H9 (cell line): ENCODE data around the gene ANKRD13D. TPM values are rescaled to one million over a fixed set of nuclear protein-coding genes. Genes with fewer than 3 reads are reported as not detected.
A peak's percentile ranks its signal among the peaks of the same experiment; 100 is the strongest.

Experiments used
- DNase-seq: peaks from one replicate; pipeline ENCODE4 v3.0.0-alpha.2; 2017
- H2AFZ ChIP-seq: one replicate; pipeline ENCODE4 v1.6.1; 2013; ENCODE audit warnings: mild to moderate bottlenecking, low read length, control low read depth, moderate library complexity
- H2AK5ac ChIP-seq: 2 replicates; pipeline ENCODE4 v1.6.1; 2013; ENCODE audit warnings: low read length, control low read depth, mixed read lengths; ENCODE audit not compliant: insufficient read length
- H2BK120ac ChIP-seq: one replicate; pipeline ENCODE4 v1.6.1; 2013; ENCODE audit warnings: low read depth, mild to moderate bottlenecking, low read length, control low read depth, inconsistent platforms; ENCODE audit not compliant: poor library complexity, severe bottlenecking
- H2BK12ac ChIP-seq: 2 replicates; pipeline ENCODE4 v1.6.1; 2013; ENCODE audit warnings: low read length, control low read depth, mixed read lengths, low read depth; ENCODE audit not compliant: insufficient read length
- H2BK15ac ChIP-seq: 2 replicates; pipeline ENCODE4 v1.6.1; 2013; ENCODE audit warnings: low read depth, low read length, control low read depth
- H2BK20ac ChIP-seq: one replicate; pipeline ENCODE4 v1.6.1; 2013; ENCODE audit warnings: low read depth, mild to moderate bottlenecking, low read length, control low read depth, inconsistent platforms; ENCODE audit not compliant: poor library complexity, severe bottlenecking
- H2BK5ac ChIP-seq: 2 replicates; pipeline ENCODE4 v1.6.1; 2013; ENCODE audit warnings: low read length, control low read depth, mixed read lengths; ENCODE audit not compliant: insufficient read length
- H3K14ac ChIP-seq: 2 replicates; pipeline ENCODE4 v1.6.1; 2013; ENCODE audit warnings: low read length, control low read depth; ENCODE audit not compliant: insufficient read depth
- H3K18ac ChIP-seq: 2 replicates; pipeline ENCODE4 v1.6.1; 2013; ENCODE audit warnings: low read depth, mild to moderate bottlenecking, mixed read lengths, low read length, control low read depth; ENCODE audit not compliant: insufficient read length
- H3K23ac ChIP-seq: 2 replicates; pipeline ENCODE4 v1.6.1; 2013; ENCODE audit warnings: low read length, control low read depth, mixed read lengths, low read depth; ENCODE audit not compliant: insufficient read length
- H3K23me2 ChIP-seq: 2 replicates; pipeline ENCODE4 v1.6.1; 2013; ENCODE audit warnings: low read depth, mild to moderate bottlenecking, mixed read lengths, low read length, control low read depth; ENCODE audit not compliant: insufficient read length, poor library complexity, severe bottlenecking
- H3K27ac ChIP-seq: 2 replicates; pipeline ENCODE4 v1.5.1; 2013; ENCODE audit warnings: low read length, control low read depth, mixed read lengths, low read depth; ENCODE audit not compliant: insufficient read length
- H3K27me3 ChIP-seq: 2 replicates; pipeline ENCODE4 v1.6.1; 2013; ENCODE audit warnings: low read length, control low read depth, inconsistent platforms; ENCODE audit not compliant: insufficient read depth
- H3K4ac ChIP-seq: 2 replicates; pipeline ENCODE4 v1.6.1; 2013; ENCODE audit warnings: low read depth, mild to moderate bottlenecking, control low read depth, inconsistent platforms, low read length, moderate library complexity
- H3K4me1 ChIP-seq: 2 replicates; pipeline ENCODE4 v1.6.1; 2013; ENCODE audit warnings: low read length, control low read depth, inconsistent platforms; ENCODE audit not compliant: insufficient read depth
- H3K4me2 ChIP-seq: 2 replicates; pipeline ENCODE4 v1.6.1; 2013; ENCODE audit warnings: low read length, control low read depth, mixed read lengths; ENCODE audit not compliant: insufficient read length, insufficient read depth
- H3K56ac ChIP-seq: 2 replicates; pipeline ENCODE4 v1.6.1; 2013; ENCODE audit warnings: low read depth, mild to moderate bottlenecking, mixed read lengths, low read length, control low read depth; ENCODE audit not compliant: insufficient read length
- H3K79me1 ChIP-seq: 2 replicates; pipeline ENCODE4 v1.6.1; 2013; ENCODE audit warnings: low read depth, mild to moderate bottlenecking, moderate library complexity, low read length, control low read depth, inconsistent platforms; ENCODE audit not compliant: insufficient read depth, poor library complexity, severe bottlenecking
- H3K79me2 ChIP-seq: 2 replicates; pipeline ENCODE4 v1.6.1; 2013; ENCODE audit warnings: low read length, control low read depth, inconsistent platforms; ENCODE audit not compliant: insufficient read depth
- H3K9ac ChIP-seq: 2 replicates; pipeline ENCODE4 v1.6.1; 2013; ENCODE audit warnings: low read length, control low read depth, mixed read lengths; ENCODE audit not compliant: insufficient read length; ENCODE audit errors: extremely low read depth
- H3K9me3 ChIP-seq: one replicate; pipeline ENCODE4 v1.6.1; 2013; ENCODE audit warnings: low read depth, low read length, inconsistent platforms; ENCODE audit not compliant: control insufficient read depth
- H3T11ph ChIP-seq: one replicate; pipeline ENCODE4 v1.6.1; 2013; ENCODE audit warnings: mild to moderate bottlenecking, low read length, control low read depth, inconsistent platforms
- H4K20me1 ChIP-seq: one replicate; pipeline ENCODE4 v1.6.1; 2013; ENCODE audit not compliant: control insufficient read depth, insufficient read length, insufficient read depth
- H4K5ac ChIP-seq: 2 replicates; pipeline ENCODE4 v1.6.1; 2013; ENCODE audit warnings: low read depth, mild to moderate bottlenecking, mixed read lengths, low read length, control low read depth; ENCODE audit not compliant: insufficient read length
- H4K8ac ChIP-seq: replicated peaks from 2 replicates; pipeline ENCODE4 v1.6.1; 2013; ENCODE audit warnings: low read length, control low read depth, mixed read lengths, low read depth; ENCODE audit not compliant: insufficient read length
- H4K91ac ChIP-seq: 2 replicates; pipeline ENCODE4 v1.6.1; 2013; ENCODE audit warnings: low read depth, mild to moderate bottlenecking, moderate library complexity, mixed read lengths, low read length, control low read depth; ENCODE audit not compliant: insufficient read length
- H3K27ac Mint-ChIP-seq, 3 experiments: 2 replicates in 2 of 3; 3 replicates in 1 of 3; pipeline ENCODE4 v1.8.0; 2020 to 2021; ENCODE audit warnings: mixed read lengths in 3 of 3, mild to moderate bottlenecking in 1 of 3, moderate library complexity in 1 of 3
- H3K27me3 Mint-ChIP-seq: 2 replicates; pipeline ENCODE4 v1.8.0; 2021; ENCODE audit warnings: low read depth, mild to moderate bottlenecking, moderate library complexity, mixed read lengths
- H3K36me3 Mint-ChIP-seq, 3 experiments: 2 replicates in 2 of 3; 3 replicates in 1 of 3; pipeline ENCODE4 v1.8.0; 2020 to 2021; ENCODE audit warnings: low read depth in 3 of 3, mixed read lengths in 3 of 3; ENCODE audit not compliant: insufficient read depth in 1 of 3
- H3K4me1 Mint-ChIP-seq, 2 experiments: 2 replicates each; pipeline ENCODE4 v1.8.0; 2020; ENCODE audit warnings: mixed read lengths in 2 of 2
- H3K4me3 Mint-ChIP-seq, 2 experiments: 2 replicates in 1 of 2; 3 replicates in 1 of 2; pipeline ENCODE4 v1.8.0; 2020 to 2021; ENCODE audit warnings: mild to moderate bottlenecking in 2 of 2, mixed read lengths in 2 of 2, moderate library complexity in 1 of 2
- H3K9me3 Mint-ChIP-seq, 2 experiments: 2 replicates in 1 of 2; 3 replicates in 1 of 2; pipeline ENCODE4 v1.8.0; 2020; ENCODE audit warnings: mild to moderate bottlenecking in 2 of 2, mixed read lengths in 2 of 2, moderate library complexity in 1 of 2
- CTCF ChIP-seq: fragments of 200-600 bp; sonication (generic); conservative IDR thresholded peaks from 3 replicates; pipeline ENCODE4 v1.8.0; 2021; ENCODE audit warnings: antibody characterized with exemption, mild to moderate bottlenecking
- WGBS: extraction: QIAGEN DNeasy Blood & Tissue Kit; methylation state at CpG from one replicate; pipeline ENCODE4 v1.1.7; 2013; ENCODE audit warnings: missing lambda C conversion rate, low lambda C conversion rate, mixed read lengths; ENCODE audit not compliant: insufficient read length; ENCODE audit errors: extremely low coverage; 5-methylcytosine and 5-hydroxymethylcytosine counted together
- total RNA-seq: library from RNA; stranded (reverse); gene quantifications from 2 replicates; pipeline ENCODE4 v1.2.1, GENCODE V29; 2021

The ANKRD13D gene
- total RNA-seq, 1 experiment from 2014 or later, result 42.1 TPM

DNA sequence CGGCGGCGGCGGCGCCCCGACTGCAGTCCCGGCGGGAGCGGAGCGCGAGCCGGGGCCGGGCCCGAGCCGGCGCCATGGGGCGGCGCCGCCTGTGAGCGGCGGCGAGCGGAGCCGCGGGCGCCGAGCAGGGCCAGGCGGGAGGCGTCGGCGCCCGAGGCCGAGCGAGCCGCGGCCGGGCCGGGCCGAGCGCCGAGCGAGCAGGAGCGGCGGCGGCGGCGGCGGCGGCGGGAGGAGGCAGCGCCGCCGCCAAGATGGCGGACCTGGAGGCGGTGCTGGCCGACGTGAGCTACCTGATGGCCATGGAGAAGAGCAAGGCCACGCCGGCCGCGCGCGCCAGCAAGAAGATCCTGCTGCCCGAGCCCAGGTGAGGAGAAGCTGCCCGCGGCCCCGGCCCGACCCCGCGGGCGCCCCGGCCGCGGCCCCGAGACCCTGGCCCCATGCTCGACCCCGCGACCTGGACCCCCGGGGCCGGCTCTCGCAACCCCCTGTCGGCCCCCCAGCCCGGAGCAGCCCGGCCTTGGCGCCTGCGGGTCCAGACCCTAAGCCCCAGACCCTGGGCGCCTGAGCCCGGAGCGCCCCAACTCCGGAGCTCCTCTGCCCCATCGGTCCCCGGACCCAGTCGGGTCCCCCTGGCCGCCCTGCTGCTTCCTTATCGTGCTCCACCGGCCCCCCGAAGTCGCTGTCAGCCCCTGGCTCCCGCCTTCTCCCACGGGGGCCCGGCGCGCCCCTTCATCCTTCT lies 22.5 kb upstream of the ANKRD13D start, which contains the start of gene GRK2:
Gene GRK2 (plus strand): TSS at position 25 of the 739 bp plus-strand sequence. CDS start 227 bp downstream, at position 252.
- Histone ChIP-seq H3K18ac (no peak within 1 kb of the TSS), H2BK15ac (no peak within 1 kb of the TSS), H3K9ac (no peak within 1 kb of the TSS), H3K4me1 (peaks cover 12% of the 10 kb centered on the region), H3K23ac (no peak within 1 kb of the TSS), H2AK5ac (no peak within 1 kb of the TSS), H4K20me1 (peaks cover 3% of the 10 kb centered on the region), H2BK5ac (no peak within 1 kb of the TSS), H4K91ac (no peak within 1 kb of the TSS), H3K4ac (no peak within 1 kb of the TSS), H3K27ac (no peak within 1 kb of the TSS), H3K9me3 (no peaks in the 10 kb centered on the region), H3K4me2 (peak within 1 kb of the TSS; percentile 84), H2BK120ac (no peak within 1 kb of the TSS), H3K79me2 (peaks cover 8% of the 10 kb centered on the region; the same call in 1 of the 2 replicates), H2BK12ac (no peak within 1 kb of the TSS), H4K8ac (no peak within 1 kb of the TSS), H2BK20ac (no peak within 1 kb of the TSS), H3K14ac (peak within 1 kb of the TSS; percentile 62; the same call in 1 of the 2 replicates), H3K27me3 (no peaks in the 10 kb centered on the region; the same call in 1 of the 2 replicates), H2AFZ (no peak within 1 kb of the TSS), H3K23me2 (peaks cover 9% of the 10 kb centered on the region), H3K56ac (no peak within 1 kb of the TSS), H3T11ph (no peak within 1 kb of the TSS), H3K79me1 (no peaks in the 10 kb centered on the region), H4K5ac (no peak within 1 kb of the TSS)
- Mint-ChIP-seq H3K9me3 (no peaks in the 10 kb centered on the region), H3K4me3 (peak within 1 kb of the TSS; percentile 88 to 96), H3K27ac (peak within 1 kb of the TSS in 2 of 3 experiments; percentile 14 to 52; a peak in 3 of 7 replicates), H3K27me3 (peaks cover 35% of the 10 kb centered on the region), H3K36me3 (peaks cover 0 to 11% (median 10%) of the 10 kb centered on the region in 3 experiments; a peak in 5 of 7 replicates), H3K4me1 (peaks cover 44 to 53% of the 10 kb centered on the region in 2 experiments)
- no peak for DNase-seq
- no CpG with 5 or more reads among the region's 103 CpGs for WGBS
- TF ChIP-seq CTCF, result no peak
